DND-41 (cell line): ENCODE measurements around the gene S100A16.

Experiments used
- CTCF ChIP-seq: IDR thresholded peaks from 2 replicates; pipeline ENCODE4 v1.5.1; 2012; ENCODE audit warnings: borderline replicate concordance, low read length, moderate library complexity, mild to moderate bottlenecking; ENCODE audit not compliant: poor library complexity, severe bottlenecking; ENCODE audit errors: extremely low read depth
- EZH2 ChIP-seq: IDR thresholded peaks from 3 replicates; pipeline ENCODE4 v1.6.1; 2012; ENCODE audit warnings: borderline replicate concordance, low read depth, mild to moderate bottlenecking, moderate library complexity, low read length, inconsistent platforms; ENCODE audit not compliant: severe bottlenecking

DNA sequence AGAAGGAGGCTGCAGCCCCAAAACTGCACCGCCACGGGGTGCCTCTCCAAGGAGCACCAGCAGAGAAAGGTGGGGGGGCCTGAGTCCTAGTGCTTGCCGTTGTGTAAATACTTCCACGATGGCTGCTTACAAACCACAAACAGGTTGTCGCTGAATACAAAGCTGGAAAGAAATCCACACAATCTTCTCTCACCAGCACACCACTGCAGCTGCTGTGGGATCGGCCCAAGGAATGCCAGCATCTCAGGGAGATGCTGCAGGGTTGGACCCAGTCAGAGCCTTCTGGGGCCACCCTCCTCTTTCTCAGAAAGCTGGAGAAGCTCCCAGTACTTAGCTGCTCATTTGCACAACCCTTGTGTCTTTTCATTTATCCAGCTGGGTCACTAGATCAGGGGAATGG, 6.2 kb upstream of the S100A16 start:
- TF ChIP-seq CTCF (no peak), EZH2 (no peak)
